OCI-LY1 (cell line): ENCODE results near the gene CLCA4.

Source experiments
- H2AFZ ChIP-seq: fragments of 200-600 bp; sonication (generic), shearing (Covaris generic); 2 replicates; pipeline ENCODE4 v1.6.0; 2014; ENCODE audit warnings: antibody characterized with exemption, mild to moderate bottlenecking, low read length
- H3F3A ChIP-seq: fragments of 200-600 bp; sonication (generic), shearing (Covaris generic); 2 replicates; pipeline ENCODE4 v1.6.0; 2014; ENCODE audit warnings: mild to moderate bottlenecking, antibody characterized with exemption, low read length, moderate library complexity; ENCODE audit not compliant: insufficient read depth
- H3K27ac ChIP-seq: fragments of 200-600 bp; sonication (generic); 2 replicates; pipeline ENCODE4 v1.5.1; 2014; ENCODE audit warnings: low read length, mixed run types, mild to moderate bottlenecking, low read depth; ENCODE audit not compliant: poor library complexity, severe bottlenecking
- H3K27me3 ChIP-seq: fragments of 200-600 bp; sonication (generic); 2 replicates; pipeline ENCODE4 v1.6.0; 2014; ENCODE audit warnings: antibody characterized with exemption, mild to moderate bottlenecking, low read length, moderate library complexity; ENCODE audit not compliant: insufficient read depth
- H3K36me3 ChIP-seq: fragments of 200-600 bp; sonication (generic); 2 replicates; pipeline ENCODE4 v1.6.1; 2014; ENCODE audit warnings: mild to moderate bottlenecking, antibody characterized with exemption, low read length, moderate library complexity, mixed read lengths; ENCODE audit not compliant: insufficient read depth
- H3K4me1 ChIP-seq: fragments of 200-600 bp; sonication (generic); 2 replicates; pipeline ENCODE4 v1.5.1; 2014; ENCODE audit warnings: mild to moderate bottlenecking, low read length, moderate library complexity; ENCODE audit not compliant: insufficient read depth, severe bottlenecking
- H3K4me2 ChIP-seq: fragments of 200-600 bp; sonication (generic), shearing (Covaris generic); 2 replicates; pipeline ENCODE4 v1.6.1; 2014; ENCODE audit warnings: low read length
- H3K4me3 ChIP-seq: fragments of 200-600 bp; sonication (generic); 2 replicates; pipeline ENCODE4 v1.5.1; 2014; ENCODE audit warnings: low read length, low read depth, mild to moderate bottlenecking, mixed read lengths; ENCODE audit not compliant: poor library complexity, severe bottlenecking
- H3K79me2 ChIP-seq: fragments of 200-600 bp; shearing (Covaris generic); 2 replicates; pipeline ENCODE4 v1.6.1; 2016; ENCODE audit warnings: mixed run types, low read length, mixed read lengths; ENCODE audit not compliant: insufficient read depth
- H3K9ac ChIP-seq: fragments of 200-600 bp; sonication (generic), shearing (Covaris generic); 2 replicates; pipeline ENCODE4 v1.6.1; 2014; ENCODE audit warnings: mild to moderate bottlenecking, low read length, mixed read lengths
- H3K9me2 ChIP-seq: fragments of 200-600 bp; sonication (generic), shearing (Covaris generic); 2 replicates; pipeline ENCODE4 v1.6.1; 2014; ENCODE audit warnings: low read depth, mild to moderate bottlenecking, low read length, mixed read lengths
- H3K9me3 ChIP-seq: fragments of 200-600 bp; shearing (Covaris generic); 2 replicates; pipeline ENCODE4 v1.6.1; 2014; ENCODE audit warnings: low read length, mixed read lengths
- H4K20me1 ChIP-seq: fragments of 200-600 bp; sonication (generic), shearing (Covaris generic); 2 replicates; pipeline ENCODE4 v1.6.0; 2016; ENCODE audit warnings: mild to moderate bottlenecking, low read length; ENCODE audit not compliant: insufficient read depth
- CTCF ChIP-seq: fragments of 200-600 bp; sonication (generic), shearing (Covaris generic); IDR thresholded peaks from 2 replicates; pipeline ENCODE4 v1.5.1; 2017; ENCODE audit warnings: mild to moderate bottlenecking, antibody characterized with exemption, low read length, moderate library complexity, mixed read lengths
- EZH2 ChIP-seq: fragments of 200-600 bp; sonication (generic), shearing (Covaris generic); IDR thresholded peaks from 2 replicates; pipeline ENCODE4 v1.8.0; 2017; ENCODE audit warnings: borderline replicate concordance, mixed run types, mild to moderate bottlenecking, antibody characterized with exemption, low read length, moderate library complexity, mixed read lengths

CLCA4 gene

DNA sequence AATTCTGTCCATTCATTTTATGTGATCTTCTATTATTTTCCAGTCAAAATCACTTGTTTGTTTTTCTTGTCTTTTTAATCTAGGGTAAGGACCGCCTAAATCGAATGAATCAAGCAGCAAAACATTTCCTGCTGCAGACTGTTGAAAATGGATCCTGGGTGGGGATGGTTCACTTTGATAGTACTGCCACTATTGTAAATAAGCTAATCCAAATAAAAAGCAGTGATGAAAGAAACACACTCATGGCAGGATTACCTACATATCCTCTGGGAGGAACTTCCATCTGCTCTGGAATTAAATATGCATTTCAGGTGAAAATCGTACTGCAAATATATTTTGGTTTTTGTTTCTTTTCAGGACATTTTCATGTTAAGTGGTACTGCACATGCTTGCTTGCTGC is 20.5 kb downstream of the CLCA4 start:
- no peak overlapping the region for H3K9ac ChIP-seq
- H3K36me3 ChIP-seq = no peaks in the 10 kb centered on the region
- no peaks in the 10 kb centered on the region for H4K20me1 ChIP-seq
- no peaks in the 10 kb centered on the region for H3F3A ChIP-seq
- no peaks in the 10 kb centered on the region for H3K79me2 ChIP-seq
- no peaks in the 10 kb centered on the region for H3K4me1 ChIP-seq
- no peaks in the 10 kb centered on the region; the same call in 1 of the 2 replicates for H3K9me2 ChIP-seq
- H3K27me3 ChIP-seq = no peaks in the 10 kb centered on the region
- no peaks in the 10 kb centered on the region for H3K9me3 ChIP-seq
- H3K4me3 ChIP-seq = no peak overlapping the region
- no peak overlapping the region for H2AFZ ChIP-seq
- H3K27ac ChIP-seq = no peak overlapping the region
- no peak overlapping the region for H3K4me2 ChIP-seq
- TF ChIP-seq EZH2 = no peak
- TF ChIP-seq CTCF = no peak

- H2AFZ ChIP-seq = no peak overlapping the region
- no peak for TF ChIP-seq EZH2
- no peak for TF ChIP-seq CTCF
Observed at GRCh38 chr1:86567878-86568277, 21.0 kb downstream of the CLCA4 start.

GRCh38 chr1:86573763-86574484 is 27.0 kb downstream of the CLCA4 start:
- TF ChIP-seq EZH2 (no peak), CTCF (no peak)
- Histone ChIP-seq H3K79me2 (no peaks in the 10 kb centered on the region), H4K20me1 (no peaks in the 10 kb centered on the region), H3K27ac (no peak overlapping the region), H3K4me1 (no peaks in the 10 kb centered on the region), H3K4me2 (no peak overlapping the region), H3K9me3 (no peaks in the 10 kb centered on the region), H3F3A (no peaks in the 10 kb centered on the region), H3K4me3 (no peak overlapping the region), H3K36me3 (no peaks in the 10 kb centered on the region), H2AFZ (no peak overlapping the region), H3K9ac (no peak overlapping the region), H3K27me3 (no peaks in the 10 kb centered on the region), H3K9me2 (no peaks in the 10 kb centered on the region)

More at GRCh38 chr1:86567878-86568277, 21.0 kb downstream of the CLCA4 start:
- Histone ChIP-seq H3K4me2 (no peak overlapping the region), H4K20me1 (no peaks in the 10 kb centered on the region), H3K27me3 (no peaks in the 10 kb centered on the region), H3K9me2 (no peaks in the 10 kb centered on the region; the same call in 1 of the 2 replicates), H3K4me3 (no peak overlapping the region), H3K9ac (no peak overlapping the region), H3K79me2 (no peaks in the 10 kb centered on the region), H3F3A (no peaks in the 10 kb centered on the region), H3K27ac (no peak overlapping the region), H3K4me1 (no peaks in the 10 kb centered on the region), H3K9me3 (no peaks in the 10 kb centered on the region), H3K36me3 (no peaks in the 10 kb centered on the region)
